Prostate gland (tissue), 2 donors: Measurements from ENCODE around the gene SLC17A9. TPM values are rescaled to one million over a fixed set of nuclear protein-coding genes. Genes with fewer than 3 reads are reported as not detected.

Experiments
- DNase-seq: peaks from one replicate; pipeline ENCODE4 v3.0.0-alpha.2; 2019; ENCODE audit warnings: low spot score
- H3K27ac ChIP-seq, 2 donors: fragments of 200-600 bp; sonication (generic); 2 replicates each; pipeline ENCODE4 v1.5.1; 2017 to 2019
- H3K27me3 ChIP-seq: fragments of 200-600 bp; sonication (generic); replicated peaks from 2 replicates; pipeline ENCODE4 v1.5.1; 2019; ENCODE audit not compliant: insufficient read depth
- H3K36me3 ChIP-seq, 2 donors: fragments of 200-600 bp; sonication (generic); 1 replicate in 1 of 2; 2 replicates in 1 of 2; pipeline versions ENCODE4 v1.5.1 to v1.8.1; 2017 to 2019
- H3K4me1 ChIP-seq: fragments of 200-600 bp; sonication (generic); replicated peaks from 2 replicates; pipeline ENCODE4 v1.5.1; 2019
- H3K4me3 ChIP-seq, 2 donors: fragments of 200-600 bp; sonication (generic); 2 replicates each; pipeline ENCODE4 v1.5.1; 2017 to 2019
- H3K9me3 ChIP-seq: fragments of 200-600 bp; sonication (generic); 2 replicates; pipeline ENCODE4 v1.5.1; 2017
- POLR2A ChIP-seq: fragments of 450-650 bp; IDR thresholded peaks from one replicate; pipeline ENCODE4 v1.6.1; 2016; ENCODE audit warnings: antibody characterized with exemption, mild to moderate bottlenecking
- POLR2AphosphoS5 ChIP-seq: sonication (generic); formaldehyde crosslinking; IDR thresholded peaks from one replicate; pipeline ENCODE4 v1.6.1; 2017; ENCODE audit warnings: antibody characterized with exemption
- WGBS: methylation state at CpG from one replicate; pipeline ENCODE4 v1.1.5; 2018; 5-methylcytosine and 5-hydroxymethylcytosine counted together
- intact Hi-C: fragments of 100-400 bp; cut with DNase I; formaldehyde crosslinking; loops from one replicate; pipeline ENCODE4 v1.14.2; 2022
- total RNA-seq, 2 donors: library from RNA; depleted of rRNA; stranded (reverse); fragments of >200 nt; gene quantifications; one replicate each; pipeline ENCODE4 v1.1.0, GENCODE V29; 2016
- TF ChIP-seq, protein P1 (sequence below), 4 experiments: fragments of 200-600 bp in 2 of 4; fragments of 450-650 bp in 2 of 4; sonication (generic) in 2 of 4; IDR thresholded peaks; 1 replicate in 3 of 4; 2 replicates in 1 of 4; pipeline ENCODE4 v1.5.1; 2016 to 2019; ENCODE audit warnings: antibody characterized with exemption in 4 of 4, mild to moderate bottlenecking in 2 of 4, moderate library complexity in 2 of 4

The SLC17A9 gene
- total RNA-seq, 2 donors from 2014 or later, result 0.41 to 3.5 TPM

DNA sequence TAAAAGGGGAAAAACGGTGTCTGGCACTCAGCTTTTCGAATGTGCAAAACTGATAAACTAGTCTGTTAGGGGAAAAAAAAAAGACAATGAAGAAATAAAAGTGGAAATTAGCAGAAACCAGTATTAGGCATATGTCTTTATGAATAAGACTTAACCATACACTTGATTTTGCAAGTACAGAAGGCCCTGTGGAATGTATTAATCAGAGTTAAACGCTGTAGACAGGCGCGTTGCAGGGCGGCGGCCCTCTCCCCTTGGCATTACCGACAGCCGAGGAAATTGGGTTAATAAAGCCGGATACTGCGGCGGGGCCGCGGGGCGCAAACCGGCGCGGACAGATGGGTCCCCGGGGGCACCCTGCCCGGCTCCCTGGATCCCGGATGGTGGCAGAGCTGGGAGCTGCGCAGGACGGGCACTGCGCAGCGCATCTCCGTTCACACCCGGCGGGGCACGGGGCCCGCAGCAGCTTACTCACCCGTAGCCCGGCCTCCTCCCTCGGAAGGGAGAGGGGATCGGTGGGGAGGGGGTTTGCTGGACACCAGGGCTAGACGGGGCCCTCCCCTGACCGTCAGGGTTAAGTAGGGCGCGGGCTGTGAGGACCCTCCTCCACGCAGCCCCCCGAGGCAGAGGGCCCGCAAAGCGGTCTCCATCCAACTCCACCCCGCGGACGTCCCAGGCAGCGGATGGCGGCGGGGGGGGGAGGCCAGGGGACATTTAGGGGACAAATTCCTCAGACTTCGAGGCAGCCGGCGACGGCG is 52.3 kb downstream of the SLC17A9 start:
- DNase-seq, result no peak
- Histone ChIP-seq H3K9me3 (no peaks in the 10 kb centered on the region), H3K36me3 (no peaks in the 10 kb centered on the region), H3K27ac (no peak overlapping the region), H3K4me1 (peaks cover 10% of the 10 kb centered on the region), H3K4me3 (no peak overlapping the region), H3K27me3 (peaks cover 47% of the 10 kb centered on the region)
- WGBS, result 9% methylated on average over 53 of the region's 53 CpGs
- TF ChIP-seq POLR2AphosphoS5, result no peak
- TF ChIP-seq, protein P1, sequence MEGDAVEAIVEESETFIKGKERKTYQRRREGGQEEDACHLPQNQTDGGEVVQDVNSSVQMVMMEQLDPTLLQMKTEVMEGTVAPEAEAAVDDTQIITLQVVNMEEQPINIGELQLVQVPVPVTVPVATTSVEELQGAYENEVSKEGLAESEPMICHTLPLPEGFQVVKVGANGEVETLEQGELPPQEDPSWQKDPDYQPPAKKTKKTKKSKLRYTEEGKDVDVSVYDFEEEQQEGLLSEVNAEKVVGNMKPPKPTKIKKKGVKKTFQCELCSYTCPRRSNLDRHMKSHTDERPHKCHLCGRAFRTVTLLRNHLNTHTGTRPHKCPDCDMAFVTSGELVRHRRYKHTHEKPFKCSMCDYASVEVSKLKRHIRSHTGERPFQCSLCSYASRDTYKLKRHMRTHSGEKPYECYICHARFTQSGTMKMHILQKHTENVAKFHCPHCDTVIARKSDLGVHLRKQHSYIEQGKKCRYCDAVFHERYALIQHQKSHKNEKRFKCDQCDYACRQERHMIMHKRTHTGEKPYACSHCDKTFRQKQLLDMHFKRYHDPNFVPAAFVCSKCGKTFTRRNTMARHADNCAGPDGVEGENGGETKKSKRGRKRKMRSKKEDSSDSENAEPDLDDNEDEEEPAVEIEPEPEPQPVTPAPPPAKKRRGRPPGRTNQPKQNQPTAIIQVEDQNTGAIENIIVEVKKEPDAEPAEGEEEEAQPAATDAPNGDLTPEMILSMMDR (IDR thresholded peaks at IDR 0.05), result no peak
- intact Hi-C loops, result loop anchor here (5.0 kb wide), 2 partner anchors 102 to 132 kb away; no protein-coding TSS in a partner anchor

GRCh38 chr20:63005365-63005861 is 52.9 kb downstream of the SLC17A9 start:
- peaks cover 10% of the 10 kb centered on the region for H3K4me1 ChIP-seq
- H3K4me3 ChIP-seq, result no peak overlapping the region
- intact Hi-C loops, result loop anchor here (5.0 kb wide), 2 partner anchors 103 to 133 kb away; no protein-coding TSS in a partner anchor
- TF ChIP-seq POLR2AphosphoS5 (no peak), POLR2A (no peak)
- TF ChIP-seq, protein P1 (IDR thresholded peaks at IDR 0.05), result no peak
- H3K27ac ChIP-seq, result no peak overlapping the region
- 4% methylated on average over 32 of the region's 43 CpGs for WGBS
- no peaks in the 10 kb centered on the region for H3K36me3 ChIP-seq
- H3K27me3 ChIP-seq, result peaks cover 53% of the 10 kb centered on the region
- no peaks in the 10 kb centered on the region for H3K9me3 ChIP-seq
- no peak for DNase-seq

DNA sequence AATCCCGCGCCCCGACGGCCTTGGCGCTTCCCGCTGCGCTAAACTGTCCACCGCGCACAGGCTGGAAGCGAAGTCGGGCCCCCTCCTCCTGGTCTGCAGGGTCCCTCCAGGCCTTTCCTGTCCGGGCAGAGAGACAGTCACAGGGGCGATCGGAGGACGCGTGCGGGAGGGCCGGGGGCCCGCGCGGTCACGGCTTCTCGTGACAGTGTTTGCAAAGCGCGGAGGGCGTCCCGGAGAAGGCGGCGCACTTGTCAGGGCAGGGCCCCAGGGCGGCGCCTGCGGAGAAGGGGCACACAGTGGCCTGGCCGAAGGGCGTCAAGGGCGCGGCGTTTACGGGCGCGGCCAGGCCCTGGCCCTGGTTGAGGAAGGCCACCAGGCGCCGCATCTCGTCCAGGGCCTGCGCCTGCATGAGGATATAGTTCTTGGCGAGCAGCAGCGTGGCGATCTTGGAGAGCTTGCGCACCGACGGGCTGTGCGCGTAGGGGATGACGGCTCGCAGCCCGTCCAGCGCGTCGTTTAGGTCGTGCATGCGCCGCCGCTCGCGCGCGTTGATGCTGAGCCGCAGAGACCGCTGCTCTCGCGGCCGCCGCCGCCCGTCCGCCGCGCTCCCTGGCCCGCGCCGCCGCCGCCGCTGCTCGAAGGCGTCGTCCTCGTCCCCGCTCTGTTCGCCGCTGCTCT is 53.5 kb downstream of the SLC17A9 start:
- WGBS, result 1% methylated on average over 27 of the region's 90 CpGs
- H3K27ac ChIP-seq, result no peak overlapping the region
- no peak for DNase-seq
- peaks cover 56% of the 10 kb centered on the region for H3K27me3 ChIP-seq
- TF ChIP-seq POLR2AphosphoS5, result no peak
- TF ChIP-seq POLR2A, result no peak
- TF ChIP-seq, protein P1 (IDR thresholded peaks at IDR 0.05), result no peak
- no peak overlapping the region for H3K4me3 ChIP-seq
- H3K4me1 ChIP-seq, result peaks cover 10% of the 10 kb centered on the region
- H3K36me3 ChIP-seq, result no peaks in the 10 kb centered on the region
- intact Hi-C loops, result loop anchor here (5.0 kb wide), 2 partner anchors 104 to 134 kb away; no protein-coding TSS in a partner anchor
- no peaks in the 10 kb centered on the region for H3K9me3 ChIP-seq

DNA sequence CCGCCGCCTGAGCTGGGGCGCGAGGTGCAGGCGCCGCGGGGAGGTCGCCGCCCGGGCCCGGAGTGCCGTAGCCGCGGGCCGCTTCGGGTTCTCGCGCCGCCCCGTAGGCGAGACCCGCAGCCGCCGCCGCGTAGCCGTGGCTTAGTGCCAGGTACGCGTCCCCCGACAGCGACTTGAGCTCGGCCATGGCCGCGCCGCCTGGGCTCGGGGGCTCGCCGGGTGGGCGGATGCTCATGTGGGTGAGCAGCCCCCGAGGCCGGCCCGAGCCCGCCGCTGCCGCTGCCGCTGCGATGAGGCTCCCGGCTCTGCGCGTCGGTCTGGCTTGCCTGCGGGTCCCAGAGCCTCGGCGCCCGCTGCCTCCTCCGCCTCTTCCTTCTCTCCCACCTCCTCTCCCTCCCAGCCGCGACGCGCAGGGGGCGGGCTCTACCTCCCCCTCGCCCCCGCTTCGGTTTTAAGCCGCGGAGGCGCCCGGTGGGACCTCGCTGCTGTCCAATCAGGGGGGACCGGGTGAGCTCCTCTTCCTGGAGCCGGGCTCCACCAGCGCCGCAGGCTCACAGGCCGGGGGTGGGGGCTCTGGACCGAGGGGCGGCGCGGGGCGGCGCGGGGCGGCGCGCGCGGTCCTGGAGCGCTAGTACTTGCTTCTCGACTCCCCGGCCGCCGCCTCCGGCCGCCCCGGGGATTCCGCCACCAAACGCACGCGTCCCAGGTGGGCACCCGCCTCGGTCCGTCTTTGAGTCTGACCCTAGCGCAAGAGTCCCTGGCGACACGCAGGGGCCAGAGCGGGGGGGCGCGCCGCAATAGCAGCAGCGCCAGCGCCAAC is 54.2 kb downstream of the SLC17A9 start, which contains the start of gene BHLHE23:
TSS of gene BHLHE23 (minus strand) at position 425 of the 820 bp plus-strand sequence. CDS start at position 235, 190 bp downstream.
- Histone ChIP-seq H3K4me1 (peaks cover 10% of the 10 kb centered on the region), H3K4me3 (peak within 1 kb of the TSS in 1 of 2 donors; percentile 5), H3K36me3 (no peaks in the 10 kb centered on the region), H3K27ac (no peak within 1 kb of the TSS), H3K27me3 (peaks cover 54% of the 10 kb centered on the region), H3K9me3 (no peaks in the 10 kb centered on the region)
- TF ChIP-seq POLR2AphosphoS5, result no peak
- no peak for TF ChIP-seq POLR2A
- TF ChIP-seq, protein P1 (IDR thresholded peaks at IDR 0.05), result no peak
- no peak for DNase-seq
- intact Hi-C loops, result loop anchor here (5.0 kb wide), 2 partner anchors 104 to 134 kb away; no protein-coding TSS in a partner anchor
- WGBS, result 1% methylated on average over 50 of the region's 110 CpGs
